ENCODE measurements around the gene SPINT4. TPM values are rescaled to one million over a fixed set of nuclear protein-coding genes. Genes with fewer than 3 reads are reported as not detected.

The SPINT4 gene
- polyA plus RNA-seq, 3 donors from 2014 or later: not detected

DNA sequence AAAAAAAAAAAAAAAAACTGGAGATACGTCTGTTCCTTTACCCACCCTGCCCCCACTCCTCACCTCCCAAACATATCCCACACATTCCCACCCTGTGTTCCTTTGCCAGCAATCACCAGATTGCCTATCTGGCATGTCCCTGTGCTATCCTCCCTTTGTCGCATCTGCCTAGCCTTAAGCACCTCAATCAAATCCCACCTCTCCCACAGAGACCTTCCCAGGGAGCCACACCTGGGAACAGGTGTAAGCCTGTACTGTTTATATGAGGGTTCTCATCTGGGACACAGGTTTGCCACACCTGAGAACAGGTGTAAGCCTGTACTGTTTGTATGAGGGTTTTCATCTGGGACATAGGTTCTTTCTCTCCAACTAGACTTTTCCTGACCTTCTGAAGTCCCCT, 52.8 kb downstream of the SPINT4 start:
- no peaks in the 10 kb centered on the region for H3K9me3 Mint-ChIP-seq
- H3K36me3 Mint-ChIP-seq: no peaks in the 10 kb centered on the region
- H3K4me1 Mint-ChIP-seq: no peaks in the 10 kb centered on the region
- H3K27ac Mint-ChIP-seq: peak overlapping the region in 1 of 6 donors; percentile 8
- no peak overlapping the region for H3K4me3 Mint-ChIP-seq
- DNase-seq: no peak
- peaks cover 0 to 8% (median 4%) of the 10 kb centered on the region in 3 donors for H3K27me3 Mint-ChIP-seq (ENCODE audit: low read depth in 3 of 3)

DNA sequence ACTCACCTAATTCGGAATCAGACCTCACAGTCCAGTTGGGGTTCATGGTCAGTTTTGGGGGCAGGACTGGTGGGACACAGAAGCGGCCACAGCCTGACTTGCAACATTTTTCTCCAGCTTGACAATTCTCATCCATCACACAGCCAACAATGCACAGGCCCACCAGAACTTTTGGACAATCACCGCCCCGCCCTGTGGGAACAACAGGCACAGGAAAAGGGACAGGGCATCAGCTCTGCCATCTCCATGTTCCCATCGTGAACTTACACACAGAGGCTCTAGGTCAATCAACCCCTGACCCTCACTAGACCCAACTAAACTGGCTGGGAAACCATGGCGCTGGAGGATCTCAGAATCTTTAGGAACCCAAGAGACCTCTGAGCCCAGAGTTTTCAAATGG, 53.3 kb downstream of the SPINT4 start:
- Mint-ChIP-seq H3K4me3 (no peak overlapping the region), H3K36me3 (no peaks in the 10 kb centered on the region), H3K4me1 (no peaks in the 10 kb centered on the region), H3K9me3 (no peaks in the 10 kb centered on the region), H3K27me3 (ENCODE audit: low read depth in 3 of 3) (peaks cover 0 to 8% (median 4%) of the 10 kb centered on the region in 3 donors), H3K27ac (no peak overlapping the region)
- no peak for DNase-seq

Other genes starting within 250 kb of the SPINT4 start
- not detected for gene SPINT3, start 206.7 kb upstream of the SPINT4 start, polyA plus RNA-seq
- not detected for gene WFDC6, start 182.9 kb upstream of the SPINT4 start, polyA plus RNA-seq
- gene EPPIN, start 174.9 kb upstream of the SPINT4 start, polyA plus RNA-seq: not detected
- gene WFDC8, start 143.1 kb upstream of the SPINT4 start, polyA plus RNA-seq: not detected
- not detected for gene WFDC10A, start 92.6 kb upstream of the SPINT4 start, polyA plus RNA-seq
- gene WFDC9, start 91.1 kb upstream of the SPINT4 start, polyA plus RNA-seq: not detected
- not detected for gene WFDC11, start 52.1 kb upstream of the SPINT4 start, polyA plus RNA-seq
- not detected for gene WFDC13, start 20.3 kb upstream of the SPINT4 start, polyA plus RNA-seq
- gene WFDC10B, start 17.3 kb upstream of the SPINT4 start, polyA plus RNA-seq: not detected
- not detected for gene WFDC3, start 69.5 kb downstream of the SPINT4 start, polyA plus RNA-seq
- gene DNTTIP1, start 69.6 kb downstream of the SPINT4 start, polyA plus RNA-seq: 10 to 100 TPM; 31.2 to 33.2 (median 31.5) TPM
- 1 to 10 TPM in 2 of 3 donors, not detected in 1; 1.9 to 2.0 TPM for gene UBE2C, start 90.3 kb downstream of the SPINT4 start, polyA plus RNA-seq
- gene TNNC2, start 105.0 kb downstream of the SPINT4 start, polyA plus RNA-seq: under 1 TPM in 1 of 3 donors, not detected in 2; 0.77 TPM
- gene SNX21, start 111.5 kb downstream of the SPINT4 start, polyA plus RNA-seq: 1 to 10 TPM; 1.6 to 2.5 (median 2.2) TPM
- 10 to 100 TPM; 46.9 to 83.7 (median 50.2) TPM for gene ACOT8, start 135.0 kb downstream of the SPINT4 start, polyA plus RNA-seq
- gene ZSWIM3, start 135.3 kb downstream of the SPINT4 start, polyA plus RNA-seq: 1 to 10 TPM in 2 of 3 donors, not detected in 1; 1.2 to 3.1 TPM
- gene ZSWIM1, start 158.9 kb downstream of the SPINT4 start, polyA plus RNA-seq: under 1 TPM in 2 of 3 donors, not detected in 1; 0.55 to 0.68 TPM
- not detected for gene SPATA25, start 165.3 kb downstream of the SPINT4 start, polyA plus RNA-seq
- gene NEURL2, start 168.9 kb downstream of the SPINT4 start, polyA plus RNA-seq: 1 to 10 TPM in 2 of 3 donors, not detected in 1; 1.0 to 1.1 TPM
- gene CTSA, start 169.0 kb downstream of the SPINT4 start, polyA plus RNA-seq: 100 to 1,000 TPM in 1 of 3 donors, 10 to 100 TPM in 2; 76.8 to 119 (median 97.6) TPM
- gene PLTP, start 189.8 kb downstream of the SPINT4 start, polyA plus RNA-seq: 10 to 100 TPM in 1 of 3 donors, 1 to 10 TPM in 1, under 1 TPM in 1; 0.77 to 17.5 (median 7.3) TPM
- 10 to 100 TPM; 78.4 to 93.4 (median 83.0) TPM for gene PCIF1, start 212.3 kb downstream of the SPINT4 start, polyA plus RNA-seq
- gene ZNF335, start 249.9 kb downstream of the SPINT4 start, polyA plus RNA-seq: 10 to 100 TPM in 1 of 3 donors, 1 to 10 TPM in 2; 7.1 to 17.9 (median 9.6) TPM